GM12865 (cell line): Measurements from ENCODE around the gene PHTF2.

Source experiments
- DNase-seq: peaks from one replicate; pipeline ENCODE4 v3.0.0; 2010; ENCODE audit warnings: low read depth
- H3K4me3 ChIP-seq: 2 replicates; pipeline ENCODE4 v1.5.1; 2011; ENCODE audit warnings: mild to moderate bottlenecking, low read depth, low read length, control low read depth
- TF ChIP-seq, protein P1 (sequence below): IDR thresholded peaks from 2 replicates; pipeline ENCODE4 v1.5.1; 2011; ENCODE audit warnings: low read length, control low read depth, low read depth, inconsistent platforms; ENCODE audit not compliant: insufficient read depth; ENCODE audit errors: missing control alignments

The PHTF2 gene

DNA sequence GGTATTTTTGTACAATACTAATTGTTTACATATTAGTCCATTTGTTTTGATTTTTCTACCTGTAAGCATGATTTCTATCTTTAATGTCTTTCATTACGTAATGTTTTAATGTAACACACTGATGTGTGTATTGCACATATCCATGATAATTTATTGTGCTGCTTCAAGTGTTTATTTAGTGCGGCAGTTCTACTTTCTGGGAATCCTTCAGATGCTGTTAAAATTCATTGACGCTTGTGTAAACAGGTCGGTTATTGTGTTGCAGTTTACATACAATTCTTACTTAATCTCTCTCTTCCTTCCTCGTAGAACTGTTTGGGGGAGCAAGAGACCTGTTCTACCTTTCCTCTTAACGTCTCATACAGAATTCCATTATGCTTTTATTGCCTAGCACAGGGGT is 7.2 kb upstream of the PHTF2 start:
- H3K4me3 ChIP-seq, result no peak overlapping the region
- DNase-seq, result no peak
- TF ChIP-seq, protein P1, sequence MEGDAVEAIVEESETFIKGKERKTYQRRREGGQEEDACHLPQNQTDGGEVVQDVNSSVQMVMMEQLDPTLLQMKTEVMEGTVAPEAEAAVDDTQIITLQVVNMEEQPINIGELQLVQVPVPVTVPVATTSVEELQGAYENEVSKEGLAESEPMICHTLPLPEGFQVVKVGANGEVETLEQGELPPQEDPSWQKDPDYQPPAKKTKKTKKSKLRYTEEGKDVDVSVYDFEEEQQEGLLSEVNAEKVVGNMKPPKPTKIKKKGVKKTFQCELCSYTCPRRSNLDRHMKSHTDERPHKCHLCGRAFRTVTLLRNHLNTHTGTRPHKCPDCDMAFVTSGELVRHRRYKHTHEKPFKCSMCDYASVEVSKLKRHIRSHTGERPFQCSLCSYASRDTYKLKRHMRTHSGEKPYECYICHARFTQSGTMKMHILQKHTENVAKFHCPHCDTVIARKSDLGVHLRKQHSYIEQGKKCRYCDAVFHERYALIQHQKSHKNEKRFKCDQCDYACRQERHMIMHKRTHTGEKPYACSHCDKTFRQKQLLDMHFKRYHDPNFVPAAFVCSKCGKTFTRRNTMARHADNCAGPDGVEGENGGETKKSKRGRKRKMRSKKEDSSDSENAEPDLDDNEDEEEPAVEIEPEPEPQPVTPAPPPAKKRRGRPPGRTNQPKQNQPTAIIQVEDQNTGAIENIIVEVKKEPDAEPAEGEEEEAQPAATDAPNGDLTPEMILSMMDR, result no peak

DNA sequence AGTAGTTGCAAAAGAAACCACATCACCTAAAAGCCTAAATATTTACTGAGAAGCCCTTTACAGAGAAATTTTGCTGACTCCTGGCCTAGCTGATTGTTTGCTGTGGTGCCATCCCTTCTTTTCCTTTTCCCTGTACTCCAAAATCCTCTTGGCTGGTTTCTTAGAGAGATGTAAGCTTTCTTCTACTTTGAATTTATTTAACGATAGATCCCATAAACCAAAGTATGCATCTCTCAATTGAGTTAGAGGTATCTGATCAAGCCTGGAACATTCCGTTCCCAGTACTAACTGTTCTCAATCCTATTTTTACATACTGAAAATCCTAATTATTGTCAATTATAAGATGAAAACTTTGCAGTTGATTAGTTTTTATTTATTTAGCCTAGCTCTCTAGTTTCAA is 6.6 kb upstream of the PHTF2 start:
- no peak overlapping the region for H3K4me3 ChIP-seq
- no peak for DNase-seq
- TF ChIP-seq, protein P1, result no peak

DNA sequence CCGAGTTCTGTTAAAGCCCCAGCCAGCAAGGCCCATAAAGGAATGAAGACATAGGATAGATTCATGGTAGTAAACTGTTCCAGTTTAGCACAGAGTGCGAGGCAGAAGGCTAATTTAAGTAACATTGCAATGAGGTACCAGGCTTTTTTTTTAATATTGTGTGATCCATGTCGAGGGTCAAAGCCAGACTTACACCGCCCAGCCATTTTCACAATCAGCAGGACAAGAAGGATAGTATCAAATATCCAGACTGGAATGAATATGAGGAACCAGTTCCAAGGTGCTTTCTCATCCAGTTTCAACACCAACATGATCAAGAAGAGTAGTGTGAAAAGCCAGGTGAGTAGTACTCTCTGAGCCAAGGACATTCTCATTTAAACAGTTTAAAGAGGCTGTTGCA is 4.6 kb upstream of the PHTF2 start:
- H3K4me3 ChIP-seq, result no peak overlapping the region
- TF ChIP-seq, protein P1, result no peak
- DNase-seq, result no peak

DNA sequence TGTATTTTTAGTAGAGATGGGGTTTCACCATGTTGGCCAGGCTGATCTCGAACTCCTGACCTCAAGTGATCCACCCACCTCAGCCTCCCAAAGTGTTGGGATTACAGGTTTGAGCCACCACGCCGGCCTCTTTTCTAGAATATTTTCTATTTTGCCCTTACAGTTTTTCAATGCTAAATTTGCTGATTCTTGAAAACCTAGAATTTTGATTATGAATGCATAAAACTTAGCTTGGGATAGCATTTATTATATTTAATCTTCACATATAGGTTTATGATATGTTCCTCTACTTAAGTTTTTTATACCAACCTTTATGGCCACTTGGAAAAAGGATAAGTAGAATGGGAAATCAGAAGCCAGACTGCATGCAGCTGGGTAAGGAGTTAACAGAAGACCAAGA is 2.5 kb upstream of the PHTF2 start:
- H3K4me3 ChIP-seq, result no peak overlapping the region
- TF ChIP-seq, protein P1, result no peak
- DNase-seq, result no peak

DNA sequence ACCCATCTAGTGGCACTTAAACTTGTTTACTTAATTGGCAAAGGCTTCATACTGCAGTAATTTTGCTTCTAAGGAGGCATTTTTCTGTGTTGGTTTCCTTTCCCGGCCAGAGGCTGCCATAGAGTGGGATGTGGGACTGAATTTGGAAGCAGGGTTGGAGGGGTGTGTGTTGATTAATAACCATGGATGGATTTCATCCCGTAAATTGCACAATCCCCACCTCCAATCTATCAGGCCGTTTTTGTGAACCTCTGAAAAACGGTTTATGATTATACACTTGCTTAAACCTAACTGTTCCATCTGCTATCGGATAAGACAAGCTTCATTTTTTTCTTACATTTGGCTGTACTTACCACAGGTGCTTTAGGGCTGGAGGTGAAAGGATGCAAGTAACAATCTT is 1.6 kb upstream of the PHTF2 start:
- peak overlapping the region; percentile 92 for H3K4me3 ChIP-seq
- no peak for DNase-seq
- TF ChIP-seq, protein P1, result no peak

DNA sequence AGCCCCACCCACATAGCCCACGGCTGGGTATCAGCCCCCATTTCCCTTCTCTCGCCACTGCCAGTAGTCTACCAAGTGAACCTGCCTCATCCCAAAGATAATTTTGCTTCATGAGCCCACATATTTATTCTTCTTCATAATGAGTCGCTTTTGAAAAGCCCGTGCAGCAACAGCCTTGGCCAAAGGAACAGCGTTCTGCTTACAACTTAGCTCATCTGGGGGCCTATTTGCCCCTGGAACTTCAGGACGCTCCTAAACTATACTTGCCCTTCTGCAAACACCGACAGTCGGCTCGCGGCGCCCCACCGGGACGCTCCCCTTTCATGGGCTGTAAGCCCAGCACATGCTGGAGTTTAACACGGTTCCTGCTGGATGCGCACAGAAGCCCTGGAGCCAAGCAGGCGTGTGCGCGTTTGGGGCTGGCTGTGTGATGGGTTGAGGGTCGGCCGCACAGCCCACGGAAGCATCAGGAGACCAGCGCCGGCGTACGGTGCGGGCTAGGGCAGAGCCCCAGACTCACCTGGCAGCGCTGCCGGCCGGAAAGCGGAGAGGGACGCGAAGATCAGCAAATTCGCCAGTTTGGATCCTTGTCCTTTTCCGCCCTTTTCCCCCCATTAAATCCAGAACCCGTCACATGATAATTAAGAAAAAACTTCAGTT is 709 bp upstream of the PHTF2 start:
- TF ChIP-seq, protein P1, result no peak
- no peak for DNase-seq
- peak overlapping the region; percentile 92 for H3K4me3 ChIP-seq
